HG03565 (cell line): ENCODE results near the gene STC2.

Source experiments
- ATAC-seq: cut with Tn5 transposase; IDR thresholded peaks from one replicate; pipeline ENCODE4 v1.9.1; 2021; ENCODE audit warnings: mild to moderate bottlenecking, moderate library complexity; ENCODE audit not compliant: unreplicated experiment

STC2 gene

GRCh38 chr5:173314166-173314952, 13.9 kb downstream of the STC2 start:
- ATAC-seq = no peak

GRCh38 chr5:173313351-173313801, 14.8 kb downstream of the STC2 start:
- no peak for ATAC-seq

- ATAC-seq = no peak
Measured at GRCh38 chr5:173312821-173313220, 15.4 kb downstream of the STC2 start.

GRCh38 chr5:173311818-173312585, 16.2 kb downstream of the STC2 start:
- ATAC-seq = no peak

- no peak for ATAC-seq
Measured at GRCh38 chr5:173310861-173311785, 17.1 kb downstream of the STC2 start.

- no peak for ATAC-seq
Measured at GRCh38 chr5:173310218-173310769, 17.9 kb downstream of the STC2 start.

GRCh38 chr5:173309731-173310130, 18.5 kb downstream of the STC2 start:
- no peak for ATAC-seq

GRCh38 chr5:173308226-173308625, 20.0 kb downstream of the STC2 start:
- no peak for ATAC-seq

GRCh38 chr5:173307695-173308094, 20.5 kb downstream of the STC2 start:
- no peak for ATAC-seq

GRCh38 chr5:173306695-173307094, 21.5 kb downstream of the STC2 start:
- no peak for ATAC-seq

GRCh38 chr5:173304591-173304988, 23.6 kb downstream of the STC2 start:
- no peak for ATAC-seq

GRCh38 chr5:173303878-173304590, 24.2 kb downstream of the STC2 start:
- ATAC-seq = no peak

- no peak for ATAC-seq
Measured at GRCh38 chr5:173302546-173303155, 25.6 kb downstream of the STC2 start.

GRCh38 chr5:173301695-173302545, 26.3 kb downstream of the STC2 start:
- ATAC-seq = no peak

GRCh38 chr5:173300389-173301047, 27.7 kb downstream of the STC2 start:
- no peak for ATAC-seq

GRCh38 chr5:173299820-173300219, 28.4 kb downstream of the STC2 start:
- ATAC-seq = no peak

- ATAC-seq = no peak
Measured at GRCh38 chr5:173298213-173298926, 29.8 kb downstream of the STC2 start.

- ATAC-seq = no peak
Measured at GRCh38 chr5:173297813-173298212, 30.4 kb downstream of the STC2 start.
